H9 (cell line): ENCODE data around the gene SMIM41. TPM values are rescaled to one million over a fixed set of nuclear protein-coding genes. Genes with fewer than 3 reads are reported as not detected.

ENCODE experiments used
- DNase-seq: peaks from one replicate; pipeline ENCODE4 v3.0.0-alpha.2; 2017
- H2AFZ ChIP-seq: one replicate; pipeline ENCODE4 v1.6.1; 2013; ENCODE audit warnings: mild to moderate bottlenecking, low read length, control low read depth, moderate library complexity
- H2AK5ac ChIP-seq: 2 replicates; pipeline ENCODE4 v1.6.1; 2013; ENCODE audit warnings: low read length, control low read depth, mixed read lengths; ENCODE audit not compliant: insufficient read length
- H2BK120ac ChIP-seq: one replicate; pipeline ENCODE4 v1.6.1; 2013; ENCODE audit warnings: low read depth, mild to moderate bottlenecking, low read length, control low read depth, inconsistent platforms; ENCODE audit not compliant: poor library complexity, severe bottlenecking
- H2BK12ac ChIP-seq: 2 replicates; pipeline ENCODE4 v1.6.1; 2013; ENCODE audit warnings: low read length, control low read depth, mixed read lengths, low read depth; ENCODE audit not compliant: insufficient read length
- H2BK15ac ChIP-seq: 2 replicates; pipeline ENCODE4 v1.6.1; 2013; ENCODE audit warnings: low read depth, low read length, control low read depth
- H2BK20ac ChIP-seq: one replicate; pipeline ENCODE4 v1.6.1; 2013; ENCODE audit warnings: low read depth, mild to moderate bottlenecking, low read length, control low read depth, inconsistent platforms; ENCODE audit not compliant: poor library complexity, severe bottlenecking
- H2BK5ac ChIP-seq: 2 replicates; pipeline ENCODE4 v1.6.1; 2013; ENCODE audit warnings: low read length, control low read depth, mixed read lengths; ENCODE audit not compliant: insufficient read length
- H3K14ac ChIP-seq: 2 replicates; pipeline ENCODE4 v1.6.1; 2013; ENCODE audit warnings: low read length, control low read depth; ENCODE audit not compliant: insufficient read depth
- H3K18ac ChIP-seq: 2 replicates; pipeline ENCODE4 v1.6.1; 2013; ENCODE audit warnings: low read depth, mild to moderate bottlenecking, mixed read lengths, low read length, control low read depth; ENCODE audit not compliant: insufficient read length
- H3K23ac ChIP-seq: 2 replicates; pipeline ENCODE4 v1.6.1; 2013; ENCODE audit warnings: low read length, control low read depth, mixed read lengths, low read depth; ENCODE audit not compliant: insufficient read length
- H3K23me2 ChIP-seq: 2 replicates; pipeline ENCODE4 v1.6.1; 2013; ENCODE audit warnings: low read depth, mild to moderate bottlenecking, mixed read lengths, low read length, control low read depth; ENCODE audit not compliant: insufficient read length, poor library complexity, severe bottlenecking
- H3K27ac ChIP-seq: 2 replicates; pipeline ENCODE4 v1.5.1; 2013; ENCODE audit warnings: low read length, control low read depth, mixed read lengths, low read depth; ENCODE audit not compliant: insufficient read length
- H3K27me3 ChIP-seq: 2 replicates; pipeline ENCODE4 v1.6.1; 2013; ENCODE audit warnings: low read length, control low read depth, inconsistent platforms; ENCODE audit not compliant: insufficient read depth
- H3K4ac ChIP-seq: 2 replicates; pipeline ENCODE4 v1.6.1; 2013; ENCODE audit warnings: low read depth, mild to moderate bottlenecking, control low read depth, inconsistent platforms, low read length, moderate library complexity
- H3K4me1 ChIP-seq: 2 replicates; pipeline ENCODE4 v1.6.1; 2013; ENCODE audit warnings: low read length, control low read depth, inconsistent platforms; ENCODE audit not compliant: insufficient read depth
- H3K4me2 ChIP-seq: 2 replicates; pipeline ENCODE4 v1.6.1; 2013; ENCODE audit warnings: low read length, control low read depth, mixed read lengths; ENCODE audit not compliant: insufficient read length, insufficient read depth
- H3K56ac ChIP-seq: 2 replicates; pipeline ENCODE4 v1.6.1; 2013; ENCODE audit warnings: low read depth, mild to moderate bottlenecking, mixed read lengths, low read length, control low read depth; ENCODE audit not compliant: insufficient read length
- H3K79me1 ChIP-seq: 2 replicates; pipeline ENCODE4 v1.6.1; 2013; ENCODE audit warnings: low read depth, mild to moderate bottlenecking, moderate library complexity, low read length, control low read depth, inconsistent platforms; ENCODE audit not compliant: insufficient read depth, poor library complexity, severe bottlenecking
- H3K79me2 ChIP-seq: 2 replicates; pipeline ENCODE4 v1.6.1; 2013; ENCODE audit warnings: low read length, control low read depth, inconsistent platforms; ENCODE audit not compliant: insufficient read depth
- H3K9ac ChIP-seq: 2 replicates; pipeline ENCODE4 v1.6.1; 2013; ENCODE audit warnings: low read length, control low read depth, mixed read lengths; ENCODE audit not compliant: insufficient read length; ENCODE audit errors: extremely low read depth
- H3K9me3 ChIP-seq: one replicate; pipeline ENCODE4 v1.6.1; 2013; ENCODE audit warnings: low read depth, low read length, inconsistent platforms; ENCODE audit not compliant: control insufficient read depth
- H3T11ph ChIP-seq: one replicate; pipeline ENCODE4 v1.6.1; 2013; ENCODE audit warnings: mild to moderate bottlenecking, low read length, control low read depth, inconsistent platforms
- H4K20me1 ChIP-seq: one replicate; pipeline ENCODE4 v1.6.1; 2013; ENCODE audit not compliant: control insufficient read depth, insufficient read length, insufficient read depth
- H4K5ac ChIP-seq: 2 replicates; pipeline ENCODE4 v1.6.1; 2013; ENCODE audit warnings: low read depth, mild to moderate bottlenecking, mixed read lengths, low read length, control low read depth; ENCODE audit not compliant: insufficient read length
- H4K8ac ChIP-seq: replicated peaks from 2 replicates; pipeline ENCODE4 v1.6.1; 2013; ENCODE audit warnings: low read length, control low read depth, mixed read lengths, low read depth; ENCODE audit not compliant: insufficient read length
- H4K91ac ChIP-seq: 2 replicates; pipeline ENCODE4 v1.6.1; 2013; ENCODE audit warnings: low read depth, mild to moderate bottlenecking, moderate library complexity, mixed read lengths, low read length, control low read depth; ENCODE audit not compliant: insufficient read length
- H3K27ac Mint-ChIP-seq, 3 experiments: 2 replicates in 2 of 3; 3 replicates in 1 of 3; pipeline ENCODE4 v1.8.0; 2020 to 2021; ENCODE audit warnings: mixed read lengths in 3 of 3, mild to moderate bottlenecking in 1 of 3, moderate library complexity in 1 of 3
- H3K27me3 Mint-ChIP-seq: 2 replicates; pipeline ENCODE4 v1.8.0; 2021; ENCODE audit warnings: low read depth, mild to moderate bottlenecking, moderate library complexity, mixed read lengths
- H3K36me3 Mint-ChIP-seq, 3 experiments: 2 replicates in 2 of 3; 3 replicates in 1 of 3; pipeline ENCODE4 v1.8.0; 2020 to 2021; ENCODE audit warnings: low read depth in 3 of 3, mixed read lengths in 3 of 3; ENCODE audit not compliant: insufficient read depth in 1 of 3
- H3K4me1 Mint-ChIP-seq, 2 experiments: 2 replicates each; pipeline ENCODE4 v1.8.0; 2020; ENCODE audit warnings: mixed read lengths in 2 of 2
- H3K4me3 Mint-ChIP-seq, 2 experiments: 2 replicates in 1 of 2; 3 replicates in 1 of 2; pipeline ENCODE4 v1.8.0; 2020 to 2021; ENCODE audit warnings: mild to moderate bottlenecking in 2 of 2, mixed read lengths in 2 of 2, moderate library complexity in 1 of 2
- H3K9me3 Mint-ChIP-seq, 2 experiments: 2 replicates in 1 of 2; 3 replicates in 1 of 2; pipeline ENCODE4 v1.8.0; 2020; ENCODE audit warnings: mild to moderate bottlenecking in 2 of 2, mixed read lengths in 2 of 2, moderate library complexity in 1 of 2
- CTCF ChIP-seq: fragments of 200-600 bp; sonication (generic); conservative IDR thresholded peaks from 3 replicates; pipeline ENCODE4 v1.8.0; 2021; ENCODE audit warnings: antibody characterized with exemption, mild to moderate bottlenecking
- WGBS: extraction: QIAGEN DNeasy Blood & Tissue Kit; methylation state at CpG from one replicate; pipeline ENCODE4 v1.1.7; 2013; ENCODE audit warnings: missing lambda C conversion rate, low lambda C conversion rate, mixed read lengths; ENCODE audit not compliant: insufficient read length; ENCODE audit errors: extremely low coverage; 5-methylcytosine and 5-hydroxymethylcytosine counted together
- total RNA-seq: library from RNA; stranded (reverse); gene quantifications from 2 replicates; pipeline ENCODE4 v1.2.1, GENCODE V29; 2021

Gene SMIM41
- total RNA-seq, 1 experiment from 2014 or later: not detected

GRCh38 chr12:52038447-52038846, 41.1 kb upstream of the SMIM41 start:
- H2BK15ac ChIP-seq: no peak overlapping the region
- H3K4me2 ChIP-seq: no peak overlapping the region
- H3K4ac ChIP-seq: no peak overlapping the region
- H4K20me1 ChIP-seq: peaks cover 2% of the 10 kb centered on the region
- DNase-seq: no peak
- no peak overlapping the region for H3K23ac ChIP-seq
- peak overlapping the region; percentile 84 to 94 for H3K4me3 Mint-ChIP-seq
- H2BK12ac ChIP-seq: no peak overlapping the region
- H3K36me3 Mint-ChIP-seq: peaks cover 4 to 6% (median 5%) of the 10 kb centered on the region in 3 experiments; a peak in 4 of 7 replicates
- peaks cover 33% of the 10 kb centered on the region for H3K27me3 Mint-ChIP-seq
- H3K79me1 ChIP-seq: no peaks in the 10 kb centered on the region
- H4K91ac ChIP-seq: no peak overlapping the region
- peaks cover 6% of the 10 kb centered on the region for H3K23me2 ChIP-seq
- no peak overlapping the region for H2BK20ac ChIP-seq
- no peak overlapping the region for H2BK120ac ChIP-seq
- no peak overlapping the region for H4K8ac ChIP-seq
- no peak overlapping the region for H4K5ac ChIP-seq
- H3K14ac ChIP-seq: no peak overlapping the region; the same call in 1 of the 2 replicates
- H2AFZ ChIP-seq: no peak overlapping the region
- H3K79me2 ChIP-seq: peaks cover 2% of the 10 kb centered on the region; the same call in 1 of the 2 replicates
- no peak overlapping the region for H3K27ac Mint-ChIP-seq
- no peak for TF ChIP-seq CTCF
- H3K56ac ChIP-seq: no peak overlapping the region
- H3K9me3 Mint-ChIP-seq: no peaks in the 10 kb centered on the region
- H3K9ac ChIP-seq: no peak overlapping the region
- WGBS: no CpG with 5 or more reads among the region's 6 CpGs
- no peaks in the 10 kb centered on the region for H3K9me3 ChIP-seq
- no peak overlapping the region for H3K18ac ChIP-seq
- no peak overlapping the region for H2AK5ac ChIP-seq
- H3K27me3 ChIP-seq: peaks cover 2% of the 10 kb centered on the region; the same call in 1 of the 2 replicates
- peaks cover under 1% of the 10 kb centered on the region; the same call in 1 of the 2 replicates for H3K4me1 ChIP-seq
- no peak overlapping the region for H3T11ph ChIP-seq
- H2BK5ac ChIP-seq: no peak overlapping the region
- peaks cover 16 to 32% of the 10 kb centered on the region in 2 experiments for H3K4me1 Mint-ChIP-seq
- no peak overlapping the region for H3K27ac ChIP-seq
